Neural progenitor cell (in vitro differentiated cells): ENCODE data around the gene IL1RAPL1. TPM values are rescaled to one million over a fixed set of nuclear protein-coding genes. Genes with fewer than 3 reads are reported as not detected.

Experiments
- DNase-seq: peaks from one replicate; pipeline ENCODE4 v3.0.0-alpha.2; 2016; ENCODE audit warnings: low spot score
- H2AFZ ChIP-seq: fragments of 200-600 bp; sonication (generic); replicated peaks from 2 replicates; pipeline ENCODE4 v1.6.1; 2016; ENCODE audit warnings: antibody characterized with exemption
- H3F3A ChIP-seq: fragments of 200-600 bp; sonication (generic); 2 replicates; pipeline ENCODE4 v1.6.1; 2016; ENCODE audit warnings: antibody characterized with exemption, low read depth
- H3K27ac ChIP-seq: fragments of 200-600 bp; sonication (generic); 2 replicates; pipeline ENCODE4 v1.5.1; 2016; ENCODE audit warnings: mild to moderate bottlenecking
- H3K27me3 ChIP-seq: fragments of 200-600 bp; sonication (generic); 2 replicates; pipeline ENCODE4 v1.6.1; 2016; ENCODE audit warnings: mild to moderate bottlenecking, moderate library complexity
- H3K36me3 ChIP-seq: fragments of 200-600 bp; sonication (generic); 2 replicates; pipeline ENCODE4 v1.5.1; 2016
- H3K4me1 ChIP-seq: fragments of 200-600 bp; sonication (generic); 2 replicates; pipeline ENCODE4 v1.6.1; 2016; ENCODE audit warnings: mixed run types
- H3K4me2 ChIP-seq: fragments of 200-600 bp; sonication (generic); 2 replicates; pipeline ENCODE4 v1.6.1; 2016
- H3K4me3 ChIP-seq: fragments of 200-600 bp; sonication (generic); 2 replicates; pipeline ENCODE4 v1.5.1; 2016
- H3K79me2 ChIP-seq: fragments of 200-600 bp; sonication (generic); 2 replicates; pipeline ENCODE4 v1.6.1; 2016; ENCODE audit warnings: low read depth
- H3K9ac ChIP-seq: fragments of 200-600 bp; sonication (generic); 2 replicates; pipeline ENCODE4 v1.6.1; 2016
- H3K9me3 ChIP-seq: fragments of 200-600 bp; sonication (generic); 2 replicates; pipeline ENCODE4 v1.5.1; 2016; ENCODE audit warnings: low read depth
- H4K20me1 ChIP-seq: fragments of 200-600 bp; sonication (generic); 2 replicates; pipeline ENCODE4 v1.6.1; 2016; ENCODE audit warnings: low read depth
- H3K27ac Mint-ChIP-seq: 3 replicates; pipeline ENCODE4 v1.8.0; 2021; ENCODE audit warnings: mixed read lengths
- H3K27me3 Mint-ChIP-seq: 2 replicates; pipeline ENCODE4 v1.8.0; 2022; ENCODE audit warnings: low read depth, mild to moderate bottlenecking, inconsistent platforms, moderate library complexity, mixed read lengths; ENCODE audit not compliant: insufficient read depth
- H3K36me3 Mint-ChIP-seq: 3 replicates; pipeline ENCODE4 v1.8.0; 2021; ENCODE audit warnings: mixed read lengths
- H3K4me1 Mint-ChIP-seq: 3 replicates; pipeline ENCODE4 v1.8.0; 2021; ENCODE audit warnings: mixed read lengths
- H3K4me3 Mint-ChIP-seq: 3 replicates; pipeline ENCODE4 v1.8.0; 2021; ENCODE audit warnings: mild to moderate bottlenecking, moderate library complexity, mixed read lengths
- H3K9me3 Mint-ChIP-seq: 3 replicates; pipeline ENCODE4 v1.8.0; 2020; ENCODE audit warnings: mixed read lengths
- CTCF ChIP-seq: fragments of 200-600 bp; sonication (generic); IDR thresholded peaks from 2 replicates; pipeline ENCODE4 v1.5.1; 2017; ENCODE audit warnings: antibody characterized with exemption, mild to moderate bottlenecking
- EZH2 ChIP-seq: fragments of 200-600 bp; sonication (generic); IDR thresholded peaks from 2 replicates; pipeline ENCODE4 v1.6.1; 2017; ENCODE audit warnings: antibody characterized with exemption, mild to moderate bottlenecking, moderate library complexity
- EZH2phosphoT487 ChIP-seq: fragments of 200-600 bp; sonication (generic); IDR thresholded peaks from 2 replicates; pipeline ENCODE4 v1.6.1; 2017; ENCODE audit warnings: antibody characterized with exemption
- total RNA-seq: library from RNA; depleted of rRNA; stranded (reverse); fragments of >200 nt; gene quantifications from 2 replicates; pipeline ENCODE4 v1.2.3, GENCODE V29; 2015; ENCODE audit warnings: low replicate concordance

Gene IL1RAPL1
- total RNA-seq, 1 donor from 2014 or later: 13.4 TPM

GRCh38 chrX:29948653-29949052 is 1361.4 kb downstream of the IL1RAPL1 start:
- H4K20me1 ChIP-seq: no peaks in the 10 kb centered on the region
- no peak overlapping the region for H3K9ac ChIP-seq
- H3K36me3 ChIP-seq: no peaks in the 10 kb centered on the region
- no peak for DNase-seq
- no peaks in the 10 kb centered on the region for H3K4me1 Mint-ChIP-seq
- H3K4me3 Mint-ChIP-seq: no peak overlapping the region
- peaks cover 1% of the 10 kb centered on the region for H3K9me3 Mint-ChIP-seq
- no peaks in the 10 kb centered on the region for H3K27me3 ChIP-seq
- no peak overlapping the region for H3K4me2 ChIP-seq
- H3K27ac ChIP-seq: no peak overlapping the region
- no peaks in the 10 kb centered on the region for H3K36me3 Mint-ChIP-seq
- no peaks in the 10 kb centered on the region for H3K79me2 ChIP-seq
- no peak overlapping the region for H3K27ac Mint-ChIP-seq
- no peaks in the 10 kb centered on the region for H3K9me3 ChIP-seq
- no peaks in the 10 kb centered on the region for H3K4me1 ChIP-seq
- no peak overlapping the region for H2AFZ ChIP-seq
- no peaks in the 10 kb centered on the region for H3K27me3 Mint-ChIP-seq
- H3K4me3 ChIP-seq: no peak overlapping the region
- no peaks in the 10 kb centered on the region for H3F3A ChIP-seq
- TF ChIP-seq EZH2 (no peak), EZH2phosphoT487 (no peak), CTCF (no peak)

- no peak overlapping the region for H3K27ac Mint-ChIP-seq
- H3K9me3 ChIP-seq: no peaks in the 10 kb centered on the region
- H3K79me2 ChIP-seq: no peaks in the 10 kb centered on the region
- H2AFZ ChIP-seq: no peak overlapping the region
- no peaks in the 10 kb centered on the region for H3K27me3 ChIP-seq
- no peaks in the 10 kb centered on the region for H3F3A ChIP-seq
- H3K4me1 ChIP-seq: no peaks in the 10 kb centered on the region
- no peak overlapping the region for H3K4me2 ChIP-seq
- no peaks in the 10 kb centered on the region for H3K27me3 Mint-ChIP-seq
- H3K9ac ChIP-seq: no peak overlapping the region
- H3K4me3 ChIP-seq: no peak overlapping the region
- TF ChIP-seq EZH2phosphoT487: no peak
- no peak for TF ChIP-seq EZH2
- TF ChIP-seq CTCF: no peak
- no peaks in the 10 kb centered on the region for H3K36me3 ChIP-seq
- no peaks in the 10 kb centered on the region for H3K36me3 Mint-ChIP-seq
- no peaks in the 10 kb centered on the region for H4K20me1 ChIP-seq
- H3K9me3 Mint-ChIP-seq: peaks cover 3% of the 10 kb centered on the region
- no peak overlapping the region for H3K27ac ChIP-seq
- H3K4me3 Mint-ChIP-seq: no peak overlapping the region
- DNase-seq: no peak
- H3K4me1 Mint-ChIP-seq: no peaks in the 10 kb centered on the region
Observed at GRCh38 chrX:29952016-29952415, 1364.8 kb downstream of the IL1RAPL1 start.

GRCh38 chrX:29962061-29962460 is 1374.8 kb downstream of the IL1RAPL1 start:
- Mint-ChIP-seq H3K27ac (no peak overlapping the region), H3K27me3 (no peaks in the 10 kb centered on the region), H3K9me3 (no peaks in the 10 kb centered on the region), H3K4me3 (no peak overlapping the region), H3K36me3 (no peaks in the 10 kb centered on the region), H3K4me1 (peaks cover 3% of the 10 kb centered on the region)
- H3F3A ChIP-seq: no peaks in the 10 kb centered on the region
- no peak overlapping the region for H3K27ac ChIP-seq
- no peaks in the 10 kb centered on the region for H3K79me2 ChIP-seq
- no peak overlapping the region for H3K9ac ChIP-seq
- peaks cover 3% of the 10 kb centered on the region for H3K9me3 ChIP-seq
- H4K20me1 ChIP-seq: no peaks in the 10 kb centered on the region
- H3K36me3 ChIP-seq: no peaks in the 10 kb centered on the region
- H3K4me2 ChIP-seq: peak overlapping the region; percentile 35
- no peak overlapping the region for H3K4me3 ChIP-seq
- no peaks in the 10 kb centered on the region for H3K27me3 ChIP-seq
- H3K4me1 ChIP-seq: peaks cover 24% of the 10 kb centered on the region
- no peak for TF ChIP-seq EZH2phosphoT487
- TF ChIP-seq EZH2: no peak
- no peak for TF ChIP-seq CTCF
- no peak for DNase-seq
- H2AFZ ChIP-seq: no peak overlapping the region

DNA sequence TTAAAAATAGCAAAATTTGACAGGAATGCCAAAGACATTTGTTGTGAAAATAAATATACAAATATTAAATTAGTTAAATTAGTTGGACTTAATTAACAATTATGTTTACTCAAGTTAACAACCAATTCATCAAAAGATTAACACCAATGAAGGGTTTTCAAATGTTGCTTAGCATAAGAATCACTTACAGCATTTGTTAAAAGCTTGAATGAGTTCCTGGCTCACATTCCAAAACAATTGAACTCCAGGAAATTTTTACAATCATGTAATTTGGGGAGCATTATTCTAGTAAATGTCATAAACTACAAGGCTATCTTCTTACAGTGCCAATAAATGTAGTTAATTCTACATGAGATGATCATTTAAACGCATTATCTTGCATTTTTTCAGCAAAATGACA is 1378.4 kb downstream of the IL1RAPL1 start:
- H3K36me3 ChIP-seq: no peaks in the 10 kb centered on the region
- no peaks in the 10 kb centered on the region for H3K79me2 ChIP-seq
- H4K20me1 ChIP-seq: no peaks in the 10 kb centered on the region
- Mint-ChIP-seq H3K4me3 (no peak overlapping the region), H3K27me3 (no peaks in the 10 kb centered on the region), H3K9me3 (no peaks in the 10 kb centered on the region), H3K36me3 (no peaks in the 10 kb centered on the region), H3K4me1 (peaks cover 3% of the 10 kb centered on the region), H3K27ac (no peak overlapping the region)
- no peaks in the 10 kb centered on the region for H3F3A ChIP-seq
- no peaks in the 10 kb centered on the region for H3K27me3 ChIP-seq
- peaks cover 24% of the 10 kb centered on the region for H3K4me1 ChIP-seq
- H3K4me3 ChIP-seq: no peak overlapping the region
- H3K9ac ChIP-seq: no peak overlapping the region
- no peak overlapping the region for H3K4me2 ChIP-seq
- no peak for TF ChIP-seq EZH2phosphoT487
- no peak for TF ChIP-seq CTCF
- TF ChIP-seq EZH2: no peak
- H3K27ac ChIP-seq: no peak overlapping the region
- no peak overlapping the region for H2AFZ ChIP-seq
- H3K9me3 ChIP-seq: peaks cover 3% of the 10 kb centered on the region
- DNase-seq: no peak
